Fibroblast of pulmonary artery (primary cell): ENCODE measurements around the gene CACNG4.
"Not testable (repeated sequence)": the region's sequence is repeated elsewhere in the genome, so short reads cannot be mapped to it uniquely, and the experiment has no call there.

Experiments used
- DNase-seq: peaks from one replicate; pipeline ENCODE4 v3.0.0-alpha.2; 2010; ENCODE audit warnings: low read depth
- H3K4me3 ChIP-seq: replicated peaks from 2 replicates; pipeline ENCODE4 v1.5.1; 2011; ENCODE audit warnings: low read depth, mild to moderate bottlenecking, control low read depth, low read length, moderate library complexity
- TF ChIP-seq, protein P1 (sequence below): IDR thresholded peaks from 2 replicates; pipeline ENCODE4 v1.5.1; 2011; ENCODE audit warnings: mild to moderate bottlenecking, control low read depth, low read length, inconsistent platforms; ENCODE audit errors: missing control alignments

The CACNG4 gene

DNA sequence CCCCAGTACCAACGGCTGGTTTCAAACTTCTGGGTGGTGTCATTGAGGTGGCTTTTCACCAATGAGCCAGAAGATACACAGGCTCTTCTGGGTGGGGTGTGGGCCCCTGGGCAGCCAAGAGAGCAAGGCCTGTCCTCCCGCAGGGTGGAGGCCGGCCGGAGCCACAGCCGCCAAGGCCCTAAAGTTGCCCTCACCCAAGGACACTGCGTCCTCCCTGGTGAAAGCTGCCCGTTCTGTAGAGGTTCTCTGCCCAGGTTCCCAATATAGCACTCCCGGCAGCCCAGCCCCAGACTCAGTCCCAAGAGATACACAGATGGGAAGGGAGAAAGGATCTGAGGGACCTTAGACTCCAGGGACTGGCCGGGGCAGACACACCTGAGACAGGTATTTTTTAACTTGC, 69.1 kb downstream of the CACNG4 start:
- no peak for DNase-seq
- TF ChIP-seq, protein P1, sequence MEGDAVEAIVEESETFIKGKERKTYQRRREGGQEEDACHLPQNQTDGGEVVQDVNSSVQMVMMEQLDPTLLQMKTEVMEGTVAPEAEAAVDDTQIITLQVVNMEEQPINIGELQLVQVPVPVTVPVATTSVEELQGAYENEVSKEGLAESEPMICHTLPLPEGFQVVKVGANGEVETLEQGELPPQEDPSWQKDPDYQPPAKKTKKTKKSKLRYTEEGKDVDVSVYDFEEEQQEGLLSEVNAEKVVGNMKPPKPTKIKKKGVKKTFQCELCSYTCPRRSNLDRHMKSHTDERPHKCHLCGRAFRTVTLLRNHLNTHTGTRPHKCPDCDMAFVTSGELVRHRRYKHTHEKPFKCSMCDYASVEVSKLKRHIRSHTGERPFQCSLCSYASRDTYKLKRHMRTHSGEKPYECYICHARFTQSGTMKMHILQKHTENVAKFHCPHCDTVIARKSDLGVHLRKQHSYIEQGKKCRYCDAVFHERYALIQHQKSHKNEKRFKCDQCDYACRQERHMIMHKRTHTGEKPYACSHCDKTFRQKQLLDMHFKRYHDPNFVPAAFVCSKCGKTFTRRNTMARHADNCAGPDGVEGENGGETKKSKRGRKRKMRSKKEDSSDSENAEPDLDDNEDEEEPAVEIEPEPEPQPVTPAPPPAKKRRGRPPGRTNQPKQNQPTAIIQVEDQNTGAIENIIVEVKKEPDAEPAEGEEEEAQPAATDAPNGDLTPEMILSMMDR: no peak
- H3K4me3 ChIP-seq: no peak overlapping the region

DNA sequence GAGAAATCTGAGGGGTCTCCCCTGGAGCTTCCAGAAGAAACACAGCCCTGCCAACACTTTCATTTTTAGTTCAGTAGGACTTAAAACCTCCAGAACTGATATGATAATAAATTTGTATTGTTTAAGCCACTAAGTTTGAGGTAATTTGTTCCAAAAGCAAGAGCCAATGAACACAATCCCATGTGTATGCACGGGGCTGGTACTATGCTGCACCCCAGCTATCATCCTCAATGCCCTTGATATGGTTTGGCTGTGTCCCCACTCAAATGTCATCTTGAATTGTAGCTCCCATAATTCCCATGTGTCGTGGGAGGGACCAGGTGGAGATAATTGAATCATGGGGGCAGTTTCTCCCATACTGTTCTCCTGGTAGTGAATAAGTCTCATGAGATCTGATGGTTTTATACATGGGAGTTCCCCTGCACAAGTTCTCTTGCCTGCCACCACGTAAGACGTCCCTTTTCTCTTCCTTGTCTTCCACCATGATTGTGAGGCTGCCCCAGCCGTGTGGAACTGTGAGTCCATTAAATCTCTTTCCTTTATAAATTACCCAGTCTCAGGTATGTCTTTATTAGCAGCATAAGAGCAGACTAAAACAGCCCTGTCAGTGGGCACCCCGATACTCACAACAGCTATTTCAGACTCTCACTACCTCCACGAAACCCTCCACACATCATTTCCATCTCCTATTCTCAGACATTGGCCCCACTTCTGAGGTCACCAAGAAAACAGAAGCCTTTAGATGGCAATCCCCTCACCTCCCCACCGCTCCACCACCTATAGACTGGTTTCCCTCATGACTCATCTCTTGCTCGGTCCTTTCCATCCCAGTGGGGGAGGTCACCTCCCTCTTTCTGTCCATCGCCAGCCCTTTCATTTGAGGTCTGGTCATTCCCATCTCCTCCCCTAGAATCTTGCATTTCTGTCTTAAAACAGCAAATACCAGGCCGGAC, 70.9 kb downstream of the CACNG4 start:
- DNase-seq: no peak
- TF ChIP-seq, protein P1: no peak
- H3K4me3 ChIP-seq: no peak overlapping the region

DNA sequence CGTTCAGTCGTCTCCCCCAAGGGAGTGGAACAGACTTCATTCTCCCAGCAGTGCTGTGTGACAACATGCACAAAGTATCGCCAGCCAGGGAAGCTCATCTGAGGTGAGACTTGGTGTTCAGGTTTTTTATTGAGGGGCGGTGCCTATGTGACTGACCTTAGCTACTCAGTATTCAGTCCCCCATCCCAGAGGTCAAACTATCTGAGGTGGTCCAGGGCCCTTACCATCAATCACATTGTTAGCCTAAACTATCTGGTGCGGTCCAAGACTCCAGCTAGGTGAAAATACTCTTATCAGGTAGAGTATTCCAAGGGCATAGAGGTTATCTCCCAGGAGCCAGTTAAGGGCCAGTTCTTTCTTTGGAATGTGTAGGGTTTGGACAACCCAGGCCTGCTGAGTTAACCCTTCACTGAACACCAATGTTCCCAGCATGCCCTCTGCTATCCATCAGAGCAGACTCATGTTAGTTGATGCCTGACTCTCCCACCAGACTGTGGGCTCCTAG, 74.4 kb downstream of the CACNG4 start:
- TF ChIP-seq, protein P1: no peak
- no peak overlapping the region for H3K4me3 ChIP-seq
- DNase-seq: no peak

DNA sequence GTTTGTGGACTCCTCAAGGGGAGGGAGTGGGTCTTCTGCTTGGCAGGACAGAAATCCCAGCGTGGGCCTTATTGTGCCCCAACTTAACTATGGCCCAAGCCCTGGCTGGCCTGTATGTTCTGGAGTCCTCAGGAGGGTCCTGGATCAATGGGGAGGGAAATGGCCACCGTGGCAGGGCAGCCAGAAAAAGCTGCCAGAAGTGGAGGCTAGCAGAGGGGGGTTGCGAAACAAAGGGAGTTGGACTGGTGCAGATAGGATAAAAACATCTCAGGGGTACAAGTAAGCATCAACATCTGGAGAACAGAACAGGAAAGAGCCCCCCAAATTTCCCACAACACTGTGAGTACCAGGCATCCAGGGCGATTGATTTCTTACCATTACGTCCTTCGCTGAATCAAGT, 76.1 kb downstream of the CACNG4 start:
- TF ChIP-seq, protein P1: no peak
- H3K4me3 ChIP-seq: no peak overlapping the region
- DNase-seq: no peak

DNA sequence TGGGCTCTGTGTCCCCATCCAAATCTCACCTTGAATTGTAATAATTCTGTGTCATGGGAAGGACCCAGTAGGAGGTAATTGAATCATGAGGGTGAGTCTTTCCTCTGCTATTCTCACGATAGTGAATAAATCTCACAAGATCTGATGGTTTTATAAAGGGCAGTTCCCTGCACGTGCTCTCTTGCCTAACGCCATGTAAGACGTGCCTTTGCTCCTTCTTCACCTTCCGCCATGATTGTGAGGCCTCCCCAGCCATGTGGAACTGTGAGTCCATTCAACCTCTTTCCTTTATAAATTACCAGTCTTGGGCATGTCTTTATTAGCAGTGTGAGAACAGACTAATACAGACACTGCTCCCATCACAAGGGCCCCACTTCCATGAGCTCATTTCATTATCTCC, 76.6 kb downstream of the CACNG4 start:
- not testable (repeated sequence) for DNase-seq, H3K4me3 ChIP-seq

DNA sequence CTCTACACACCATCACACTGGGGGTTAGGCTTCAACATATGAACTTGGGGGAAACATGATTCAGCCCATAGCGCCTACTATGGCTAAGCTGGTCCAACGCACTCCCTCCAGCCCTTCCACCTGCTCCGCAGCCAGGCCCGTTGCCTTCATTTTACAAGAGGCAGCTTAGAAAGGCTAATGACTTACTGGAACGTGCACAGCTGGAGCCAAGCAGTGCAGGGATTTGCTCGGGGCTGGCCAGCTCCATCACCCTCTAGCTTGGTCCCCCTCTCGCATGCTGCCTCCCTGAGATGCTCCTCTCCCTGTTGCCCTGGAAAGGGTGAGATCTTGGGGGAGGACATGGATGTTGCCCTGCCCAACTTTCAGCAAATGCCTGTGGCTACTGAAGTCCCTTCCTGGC, 77.0 kb downstream of the CACNG4 start:
- TF ChIP-seq, protein P1: no peak
- no peak overlapping the region for H3K4me3 ChIP-seq
- DNase-seq: no peak

DNA sequence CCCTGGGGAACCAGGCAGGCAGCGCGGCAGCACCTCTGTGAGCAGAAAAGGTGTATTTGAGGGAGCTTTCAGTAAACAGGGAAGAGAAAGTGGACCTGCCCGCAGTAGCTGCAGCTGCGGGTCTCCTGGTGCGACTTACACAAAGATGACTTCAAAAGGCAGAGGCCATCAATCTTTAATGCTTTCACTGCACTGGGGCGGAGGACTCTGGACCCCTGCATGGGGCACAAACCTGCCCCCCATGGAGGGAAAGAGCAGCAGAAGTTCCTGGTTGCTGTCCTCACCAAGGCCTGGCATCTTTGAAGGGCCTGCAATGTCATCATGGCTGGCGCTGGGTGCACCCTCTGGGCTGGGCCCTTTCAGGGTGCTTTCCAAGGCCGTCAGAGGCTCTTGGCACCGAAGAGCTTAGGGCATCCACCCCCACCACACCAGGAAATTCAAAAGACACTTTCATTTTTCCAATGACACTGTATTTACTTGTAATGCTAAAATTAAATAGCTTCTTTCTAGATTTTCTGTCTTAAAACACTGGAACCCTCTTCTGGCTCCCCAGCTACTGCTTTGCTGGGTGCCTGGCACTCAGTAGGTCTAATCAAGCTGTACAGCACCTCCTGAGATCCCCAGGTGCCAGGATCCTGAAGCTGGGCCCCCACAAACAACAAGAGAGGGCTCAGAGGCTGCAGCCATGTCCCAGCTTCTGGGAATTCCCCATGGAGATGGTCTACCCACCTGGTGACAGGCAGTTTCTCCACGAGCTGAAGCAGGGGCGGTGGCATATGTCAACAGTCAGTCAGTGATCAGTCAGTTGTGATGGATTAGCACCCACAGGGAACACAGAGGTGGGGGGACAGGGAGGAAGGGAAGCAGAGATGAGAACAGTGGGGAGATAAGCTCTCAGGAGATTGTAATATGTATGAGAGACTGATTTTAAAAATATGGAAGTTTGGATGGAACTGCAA, 77.7 kb downstream of the CACNG4 start:
- no peak for DNase-seq
- H3K4me3 ChIP-seq: no peak overlapping the region
- TF ChIP-seq, protein P1: no peak
